ENCODE results near the gene KRT77. TPM values are rescaled to one million over a fixed set of nuclear protein-coding genes. Genes with fewer than 3 reads are reported as not detected.

KRT77 gene
- total RNA-seq, 3 donors from 2014 or later (not counting 1 experiment from before 2014, with no cell fraction given) = not detected

DNA sequence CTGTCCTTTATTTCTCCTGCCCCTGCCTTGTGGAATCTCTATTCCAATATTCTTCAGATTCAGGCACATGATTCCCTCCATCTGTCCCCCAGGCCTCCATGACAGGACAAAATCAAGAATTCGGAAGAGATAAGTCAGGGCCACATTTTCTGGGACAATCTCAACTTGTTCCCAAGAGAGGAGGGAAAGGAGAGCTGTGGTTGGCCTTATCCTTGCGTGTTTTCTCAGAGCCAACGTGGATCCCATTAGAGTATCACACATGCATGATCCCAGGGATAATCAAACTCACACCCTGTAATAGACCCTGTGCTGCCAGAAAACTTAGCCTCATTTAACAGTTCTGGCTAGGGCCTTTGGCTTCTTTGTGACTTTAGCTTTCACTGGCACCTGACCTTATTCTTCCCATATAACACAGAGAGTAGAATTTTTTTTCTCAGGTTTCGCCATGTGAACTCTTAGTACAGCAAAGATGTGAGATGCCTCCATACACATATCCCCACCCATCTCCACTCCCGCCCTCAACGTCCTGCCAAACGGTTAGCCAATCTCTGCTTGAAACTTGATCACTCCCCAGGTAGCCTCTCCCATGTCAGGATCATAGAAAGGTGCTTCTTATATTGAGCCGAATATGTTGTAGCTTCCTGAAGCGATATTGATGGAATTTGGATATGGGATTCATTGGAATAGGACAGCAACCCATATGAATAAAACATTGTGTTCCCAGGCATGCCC, 16.4 kb downstream of the KRT77 start:
- ATAC-seq = no peak
- H3K9me3 ChIP-seq (ENCODE audit: control insufficient read depth, insufficient read depth, low read length) = no peaks in the 10 kb centered on the region
- intact Hi-C loops (cut with micrococcal nuclease) = no loop called here
- H3K4me3 ChIP-seq (ENCODE audit: low read length) = no peak overlapping the region
- peaks cover 0 to 26% of the 10 kb centered on the region in 2 donors for H3K27me3 Mint-ChIP-seq (ENCODE audit: low read depth in 2 of 2)
- H3K36me3 ChIP-seq (ENCODE audit: control insufficient read depth, insufficient read depth, low read length) = no peaks in the 10 kb centered on the region
- H3K36me3 Mint-ChIP-seq = no peaks in the 10 kb centered on the region
- TF ChIP-seq CTCF (IDR thresholded peaks at IDR 0.05) = no peak
- H3K4me1 Mint-ChIP-seq = peaks cover 41 to 70% of the 10 kb centered on the region in 2 donors
- H3K4me1 ChIP-seq (ENCODE audit: control insufficient read depth, insufficient read depth, low read length) = peaks cover 23% of the 10 kb centered on the region
- H3K4me3 Mint-ChIP-seq = peak overlapping the region; percentile 14
- DNase-seq = no peak
- no peaks in the 10 kb centered on the region for H3K9me3 Mint-ChIP-seq
- H3K27ac ChIP-seq (ENCODE audit: low read length) = no peak overlapping the region
- peak overlapping the region in 1 of 2 donors; percentile 76 for H3K27ac Mint-ChIP-seq
- peaks cover 7% of the 10 kb centered on the region for H3K27me3 ChIP-seq (ENCODE audit: control insufficient read depth, insufficient read depth, low read length)
- 85% methylated on average over 9 of the region's 9 CpGs for WGBS (ENCODE audit: insufficient coverage)

DNA sequence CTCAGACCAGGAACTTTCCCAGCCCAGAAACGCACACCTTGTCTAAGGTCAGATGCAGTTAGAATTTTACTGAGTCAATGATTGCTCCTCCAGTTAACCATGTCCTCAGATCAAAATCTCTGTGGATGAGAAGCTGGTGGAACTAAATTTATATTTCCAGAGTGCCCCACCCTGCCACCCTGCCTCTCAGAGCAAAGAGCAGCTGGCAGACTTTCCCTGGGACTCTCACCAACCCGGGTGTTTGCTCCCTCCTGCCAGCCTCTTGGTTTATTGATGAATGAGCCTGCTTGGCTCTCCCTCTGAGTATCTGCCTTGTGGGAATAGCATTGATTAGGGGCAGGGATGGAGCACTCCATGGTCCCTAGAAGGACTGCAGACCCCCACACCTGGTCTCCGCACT, 17.3 kb downstream of the KRT77 start:
- H3K27ac Mint-ChIP-seq = no peak overlapping the region
- intact Hi-C loops (cut with micrococcal nuclease) = no loop called here
- DNase-seq (no peak), ATAC-seq (no peak)
- H3K4me3 ChIP-seq (ENCODE audit: low read length) = no peak overlapping the region
- no peak for TF ChIP-seq CTCF (IDR thresholded peaks at IDR 0.05)
- WGBS (ENCODE audit: insufficient coverage) = 100% methylated on average over 2 of the region's 3 CpGs
- peaks cover 44 to 70% of the 10 kb centered on the region in 2 donors for H3K4me1 Mint-ChIP-seq
- no peaks in the 10 kb centered on the region for H3K9me3 ChIP-seq (ENCODE audit: control insufficient read depth, insufficient read depth, low read length)
- peaks cover 0 to 27% of the 10 kb centered on the region in 2 donors for H3K27me3 Mint-ChIP-seq (ENCODE audit: low read depth in 2 of 2)
- no peak overlapping the region for H3K4me3 Mint-ChIP-seq
- H3K27me3 ChIP-seq (ENCODE audit: control insufficient read depth, insufficient read depth, low read length) = peaks cover 7% of the 10 kb centered on the region
- H3K36me3 ChIP-seq (ENCODE audit: control insufficient read depth, insufficient read depth, low read length) = no peaks in the 10 kb centered on the region
- H3K27ac ChIP-seq (ENCODE audit: low read length) = no peak overlapping the region
- peaks cover 24% of the 10 kb centered on the region for H3K4me1 ChIP-seq (ENCODE audit: control insufficient read depth, insufficient read depth, low read length)
- H3K9me3 Mint-ChIP-seq = no peaks in the 10 kb centered on the region
- no peaks in the 10 kb centered on the region for H3K36me3 Mint-ChIP-seq

GRCh38 chr12:52685406-52685890, 17.9 kb downstream of the KRT77 start:
- Histone ChIP-seq H3K4me1 (ENCODE audit: control insufficient read depth, insufficient read depth, low read length) (peaks cover 17% of the 10 kb centered on the region), H3K36me3 (ENCODE audit: control insufficient read depth, insufficient read depth, low read length) (no peaks in the 10 kb centered on the region), H3K4me3 (ENCODE audit: low read length) (no peak overlapping the region), H3K27ac (ENCODE audit: low read length) (no peak overlapping the region), H3K27me3 (ENCODE audit: control insufficient read depth, insufficient read depth, low read length) (peaks cover 5% of the 10 kb centered on the region), H3K9me3 (ENCODE audit: control insufficient read depth, insufficient read depth, low read length) (no peaks in the 10 kb centered on the region)
- H3K27me3 Mint-ChIP-seq (ENCODE audit: low read depth in 2 of 2) = peaks cover 0 to 28% of the 10 kb centered on the region in 2 donors
- H3K9me3 Mint-ChIP-seq = no peaks in the 10 kb centered on the region
- DNase-seq (no peak), ATAC-seq (no peak)
- TF ChIP-seq CTCF (IDR thresholded peaks at IDR 0.05) = no peak
- no peaks in the 10 kb centered on the region for H3K36me3 Mint-ChIP-seq
- intact Hi-C loops (cut with micrococcal nuclease) = no loop called here
- WGBS (ENCODE audit: insufficient coverage) = 87% methylated on average over 6 of the region's 6 CpGs
- H3K4me3 Mint-ChIP-seq = no peak overlapping the region
- peaks cover 44 to 69% of the 10 kb centered on the region in 2 donors for H3K4me1 Mint-ChIP-seq
- H3K27ac Mint-ChIP-seq = no peak overlapping the region

All from natural killer cell (primary cell).